GM23338 (cell line): ENCODE measurements around the gene SMG7. TPM values are rescaled to one million over a fixed set of nuclear protein-coding genes. Genes with fewer than 3 reads are reported as not detected.

ENCODE experiments used
- ATAC-seq: fragments of 200-7000 bp; cut with Tn5 transposase; 3 replicates; pipeline ENCODE4 v1.9.1; 2020
- DNase-seq: peaks from one replicate; pipeline ENCODE4 v3.0.0-alpha.2; 2015; ENCODE audit warnings: low spot score
- H2AFZ ChIP-seq: fragments of 200-600 bp; sonication (generic); 2 replicates; pipeline ENCODE4 v1.8.0; 2016; ENCODE audit warnings: antibody characterized with exemption, mild to moderate bottlenecking, moderate library complexity
- H3F3A ChIP-seq: fragments of 200-600 bp; sonication (generic); replicated peaks from 2 replicates; pipeline ENCODE4 v1.8.0; 2017; ENCODE audit warnings: antibody characterized with exemption, mixed run types, low read depth
- H3K27ac ChIP-seq: fragments of 200-600 bp; sonication (generic); 2 replicates; pipeline ENCODE4 v1.6.1; 2016; ENCODE audit warnings: low read depth
- H3K27me3 ChIP-seq: fragments of 200-600 bp; sonication (generic); 2 replicates; pipeline ENCODE4 v1.8.0; 2016; ENCODE audit warnings: mild to moderate bottlenecking, mixed run types, moderate library complexity; ENCODE audit not compliant: insufficient read depth
- H3K36me3 ChIP-seq: fragments of 200-600 bp; sonication (generic); 2 replicates; pipeline ENCODE4 v1.8.0; 2016; ENCODE audit warnings: mild to moderate bottlenecking; ENCODE audit not compliant: insufficient read depth
- H3K4me1 ChIP-seq: fragments of 200-600 bp; sonication (generic); 2 replicates; pipeline ENCODE4 v1.8.0; 2016; ENCODE audit warnings: mild to moderate bottlenecking, moderate library complexity; ENCODE audit not compliant: insufficient read depth
- H3K4me2 ChIP-seq: fragments of 200-600 bp; sonication (generic); 2 replicates; pipeline ENCODE4 v1.7.1; 2017; ENCODE audit warnings: mixed run types
- H3K4me3 ChIP-seq: fragments of 200-600 bp; sonication (generic); 2 replicates; pipeline ENCODE4 v1.6.1; 2016; ENCODE audit warnings: mixed run types
- H3K79me2 ChIP-seq: fragments of 200-600 bp; sonication (generic); replicated peaks from 2 replicates; pipeline ENCODE4 v1.8.0; 2017; ENCODE audit warnings: mild to moderate bottlenecking; ENCODE audit not compliant: insufficient read depth
- H3K9me2 ChIP-seq: fragments of 200-600 bp; sonication (generic); 2 replicates; pipeline ENCODE4 v1.8.0; 2017; ENCODE audit not compliant: insufficient read depth
- H4K20me1 ChIP-seq: fragments of 200-600 bp; sonication (generic); replicated peaks from 2 replicates; pipeline ENCODE4 v1.8.0; 2017; ENCODE audit warnings: mild to moderate bottlenecking; ENCODE audit not compliant: insufficient read depth
- H3K27ac Mint-ChIP-seq: 2 replicates; pipeline ENCODE4 v1.8.0; 2020; ENCODE audit warnings: inconsistent platforms, mild to moderate bottlenecking, moderate library complexity, mixed read lengths
- H3K27me3 Mint-ChIP-seq: 3 replicates; pipeline ENCODE4 v1.8.0; 2022; ENCODE audit warnings: low read depth, mild to moderate bottlenecking, moderate library complexity, mixed read lengths, inconsistent platforms; ENCODE audit not compliant: insufficient read depth, poor library complexity
- H3K36me3 Mint-ChIP-seq: 3 replicates; pipeline ENCODE4 v1.8.0; 2021; ENCODE audit warnings: low read depth, mild to moderate bottlenecking, inconsistent platforms, moderate library complexity, mixed read lengths
- H3K4me1 Mint-ChIP-seq: 3 replicates; pipeline ENCODE4 v1.8.0; 2020; ENCODE audit warnings: mild to moderate bottlenecking, inconsistent platforms, mixed read lengths
- H3K4me3 Mint-ChIP-seq: 3 replicates; pipeline ENCODE4 v1.8.0; 2021; ENCODE audit warnings: moderate library complexity, mild to moderate bottlenecking, inconsistent platforms, mixed read lengths
- H3K9me3 Mint-ChIP-seq: 3 replicates; pipeline ENCODE4 v1.8.0; 2020; ENCODE audit warnings: moderate library complexity, mild to moderate bottlenecking, inconsistent platforms, mixed read lengths
- CTCF ChIP-seq, 2 experiments: fragments of 200-600 bp in 1 of 2; sonication (generic) in 1 of 2; conservative IDR thresholded peaks; 2 replicates each; pipeline versions ENCODE4 v1.5.1 to v1.6.1; 2016 to 2017; ENCODE audit warnings: antibody characterized with exemption in 2 of 2, low read depth in 2 of 2, mild to moderate bottlenecking in 2 of 2, moderate library complexity in 1 of 2
- ETS1 ChIP-seq: IDR thresholded peaks from 2 replicates; pipeline ENCODE4 v1.6.1; 2016; ENCODE audit warnings: antibody characterized with exemption
- EZH2 ChIP-seq: fragments of 200-600 bp; sonication (generic); IDR thresholded peaks from one replicate; pipeline ENCODE4 v1.8.0; 2017; ENCODE audit warnings: antibody characterized with exemption, mild to moderate bottlenecking, low read depth; ENCODE audit not compliant: unreplicated experiment
- EZH2phosphoT487 ChIP-seq: fragments of 200-600 bp; sonication (generic); IDR thresholded peaks from one replicate; pipeline ENCODE4 v1.8.1; 2018; ENCODE audit warnings: antibody characterized with exemption; ENCODE audit not compliant: unreplicated experiment
- JUNB ChIP-seq: IDR thresholded peaks from one replicate; pipeline ENCODE4 v1.6.1; 2016; ENCODE audit warnings: antibody characterized with exemption; ENCODE audit not compliant: unreplicated experiment
- POLR2AphosphoS5 ChIP-seq: IDR thresholded peaks from 2 replicates; pipeline ENCODE4 v1.6.1; 2016; ENCODE audit warnings: antibody characterized with exemption, low read depth
- REST ChIP-seq: IDR thresholded peaks from one replicate; pipeline ENCODE4 v1.6.1; 2018; ENCODE audit warnings: antibody characterized with exemption; ENCODE audit not compliant: unreplicated experiment
- ZNF114 ChIP-seq: fragments of 250-450 bp; sonication (Bioruptor Pico); IDR thresholded peaks from 2 replicates; pipeline ENCODE4 v1.5.0; 2020; ENCODE audit warnings: mild to moderate bottlenecking, moderate library complexity
- ZNF462 ChIP-seq: fragments of 250-450 bp; sonication (Bioruptor Pico); IDR thresholded peaks from 2 replicates; pipeline ENCODE4 v1.5.0; 2020; ENCODE audit warnings: mild to moderate bottlenecking, moderate library complexity
- polyA plus RNA-seq: library from polyadenylated mRNA; unstranded; fragments of >200 nt; fragmentation: Nextera tagmentation; extraction: Ambion mirVana; gene quantifications from 2 replicates; pipeline ENCODE4 v1.2.1, GENCODE V29; 2016
- total RNA-seq: library from RNA; depleted of rRNA; stranded (reverse); fragments of >200 nt; shearing (Covaris generic); gene quantifications from 2 replicates; pipeline ENCODE4 v1.2.3, GENCODE V29; 2014

SMG7 gene
- total and polyA plus RNA-seq, 2 experiments from 2014 or later = 33.0 to 79.4 TPM

- peaks cover 16% of the 10 kb centered on the region for H3K4me1 Mint-ChIP-seq
- peaks cover 10% of the 10 kb centered on the region for H3K27me3 Mint-ChIP-seq
- Histone ChIP-seq H3K4me3 (no peak overlapping the region), H3K4me1 (peaks cover 11% of the 10 kb centered on the region; the same call in 1 of the 2 replicates), H3K27ac (no peak overlapping the region), H3K36me3 (no peaks in the 10 kb centered on the region), H3K9me2 (no peaks in the 10 kb centered on the region), H3F3A (no peaks in the 10 kb centered on the region), H3K4me2 (no peak overlapping the region), H4K20me1 (no peaks in the 10 kb centered on the region), H2AFZ (no peak overlapping the region), H3K27me3 (no peaks in the 10 kb centered on the region), H3K79me2 (no peaks in the 10 kb centered on the region)
- no peak overlapping the region for H3K4me3 Mint-ChIP-seq
- H3K36me3 Mint-ChIP-seq = peaks cover 4% of the 10 kb centered on the region; the same call in 1 of the 3 replicates
- no peak for TF ChIP-seq EZH2
- TF ChIP-seq ZNF114 (CRISPR knock-in tag) = no peak
- TF ChIP-seq JUNB = no peak
- TF ChIP-seq CTCF (conservative IDR thresholded peaks at IDR 0.05; ENCODE audit: low read depth in 2 of 2) = no peak
- H3K27ac Mint-ChIP-seq = no peak overlapping the region
- no peak for ATAC-seq
- H3K9me3 Mint-ChIP-seq = peaks cover 3% of the 10 kb centered on the region; the same call in 2 of the 3 replicates
- no peak for DNase-seq
Observed at GRCh38 chr1:183456826-183457225, 15.5 kb upstream of the SMG7 start.

- no peak for ATAC-seq
- no peaks in the 10 kb centered on the region for H3K36me3 ChIP-seq
- H3F3A ChIP-seq = no peaks in the 10 kb centered on the region
- no peak overlapping the region for H3K27ac ChIP-seq
- no peaks in the 10 kb centered on the region for H3K27me3 ChIP-seq
- H3K4me3 ChIP-seq = no peak overlapping the region
- peaks cover 22% of the 10 kb centered on the region for H3K4me1 Mint-ChIP-seq
- H3K4me1 ChIP-seq = peaks cover 17% of the 10 kb centered on the region; the same call in 1 of the 2 replicates
- H3K27me3 Mint-ChIP-seq = peaks cover 13% of the 10 kb centered on the region
- H4K20me1 ChIP-seq = no peaks in the 10 kb centered on the region
- no peaks in the 10 kb centered on the region for H3K9me2 ChIP-seq
- peaks cover 3% of the 10 kb centered on the region; the same call in 2 of the 3 replicates for H3K9me3 Mint-ChIP-seq
- H2AFZ ChIP-seq = peak overlapping the region; percentile 69; the same call in 1 of the 2 replicates
- H3K79me2 ChIP-seq = no peaks in the 10 kb centered on the region
- no peak overlapping the region for H3K4me3 Mint-ChIP-seq
- peaks cover 4% of the 10 kb centered on the region; the same call in 1 of the 3 replicates for H3K36me3 Mint-ChIP-seq
- no peak for DNase-seq
- no peak overlapping the region for H3K4me2 ChIP-seq
- no peak overlapping the region for H3K27ac Mint-ChIP-seq
- TF ChIP-seq JUNB = no peak
- no peak for TF ChIP-seq ZNF462 (CRISPR knock-in tag)
- no peak for TF ChIP-seq REST
- TF ChIP-seq POLR2AphosphoS5 = no peak
- no peak for TF ChIP-seq EZH2phosphoT487
- no peak for TF ChIP-seq ZNF114 (CRISPR knock-in tag)
- TF ChIP-seq ETS1 = no peak
Observed at GRCh38 chr1:183457449-183457848, 14.8 kb upstream of the SMG7 start.
